Testis (tissue), 2 donors: ENCODE data around the gene LRRTM1.

Experiments
- CTCF ChIP-seq, 3 experiments: fragments of 450-650 bp in 2 of 3; fragments of 200-600 bp in 1 of 3; sonication (generic) in 1 of 3; IDR thresholded peaks; one replicate each; pipeline ENCODE4 v1.5.1; 2016 to 2019; ENCODE audit warnings: antibody characterized with exemption in 3 of 3, mild to moderate bottlenecking in 2 of 3, moderate library complexity in 1 of 3
- POLR2A ChIP-seq: fragments of 450-650 bp; IDR thresholded peaks from one replicate; pipeline ENCODE4 v1.6.1; 2017; ENCODE audit warnings: antibody characterized with exemption, mild to moderate bottlenecking, moderate library complexity

GRCh38 chr2:80303909-80304837 is at the start of gene LRRTM1:
- no peak for TF ChIP-seq POLR2A
- TF ChIP-seq CTCF (IDR thresholded peaks at IDR 0.05), result no peak
